Activated T-cell treated with anti-CD3 and anti-CD28 coated beads for 24 hours (primary cell): ENCODE data around the gene ZNF385A.

Experiments
- DNase-seq: peaks from one replicate; pipeline ENCODE4 v3.0.0-alpha.2; 2020; ENCODE audit warnings: low read depth

The ZNF385A gene

DNA sequence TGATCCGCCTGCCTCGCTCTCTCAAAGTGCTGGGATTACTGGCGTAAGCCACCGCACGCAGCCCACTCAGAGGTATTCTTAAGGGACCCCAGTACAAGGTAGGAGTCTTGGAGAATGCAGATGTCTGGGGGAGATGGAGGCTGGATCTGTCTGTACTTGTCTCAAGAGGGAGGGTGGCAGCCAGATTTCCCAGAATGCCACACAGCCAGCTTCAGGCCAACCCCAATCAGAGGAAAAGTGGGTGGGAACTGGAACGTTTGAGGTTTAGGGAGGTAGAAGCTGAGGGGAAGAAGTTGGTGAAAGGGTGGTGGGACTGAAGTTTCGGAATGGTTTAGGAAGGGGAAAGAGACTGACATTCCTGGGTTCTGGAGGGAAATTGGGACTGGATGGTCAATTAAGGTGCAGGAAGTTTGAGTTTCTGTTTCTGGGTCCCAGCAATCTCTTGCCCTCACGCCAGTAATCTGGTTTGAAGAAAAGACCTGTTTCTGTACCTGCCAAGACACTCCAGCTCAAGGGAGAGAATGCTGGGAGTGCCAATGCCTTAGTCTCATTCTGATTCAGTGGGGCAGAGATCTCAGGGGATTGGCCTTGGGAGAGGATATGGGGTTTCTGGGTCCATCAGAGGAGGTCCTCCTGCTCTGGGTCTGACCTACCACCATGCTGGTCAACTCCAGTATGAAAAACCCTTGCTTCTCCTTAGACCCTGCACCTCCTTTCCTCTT is 8.1 kb upstream of the ZNF385A start:
- DNase-seq, result no peak

DNA sequence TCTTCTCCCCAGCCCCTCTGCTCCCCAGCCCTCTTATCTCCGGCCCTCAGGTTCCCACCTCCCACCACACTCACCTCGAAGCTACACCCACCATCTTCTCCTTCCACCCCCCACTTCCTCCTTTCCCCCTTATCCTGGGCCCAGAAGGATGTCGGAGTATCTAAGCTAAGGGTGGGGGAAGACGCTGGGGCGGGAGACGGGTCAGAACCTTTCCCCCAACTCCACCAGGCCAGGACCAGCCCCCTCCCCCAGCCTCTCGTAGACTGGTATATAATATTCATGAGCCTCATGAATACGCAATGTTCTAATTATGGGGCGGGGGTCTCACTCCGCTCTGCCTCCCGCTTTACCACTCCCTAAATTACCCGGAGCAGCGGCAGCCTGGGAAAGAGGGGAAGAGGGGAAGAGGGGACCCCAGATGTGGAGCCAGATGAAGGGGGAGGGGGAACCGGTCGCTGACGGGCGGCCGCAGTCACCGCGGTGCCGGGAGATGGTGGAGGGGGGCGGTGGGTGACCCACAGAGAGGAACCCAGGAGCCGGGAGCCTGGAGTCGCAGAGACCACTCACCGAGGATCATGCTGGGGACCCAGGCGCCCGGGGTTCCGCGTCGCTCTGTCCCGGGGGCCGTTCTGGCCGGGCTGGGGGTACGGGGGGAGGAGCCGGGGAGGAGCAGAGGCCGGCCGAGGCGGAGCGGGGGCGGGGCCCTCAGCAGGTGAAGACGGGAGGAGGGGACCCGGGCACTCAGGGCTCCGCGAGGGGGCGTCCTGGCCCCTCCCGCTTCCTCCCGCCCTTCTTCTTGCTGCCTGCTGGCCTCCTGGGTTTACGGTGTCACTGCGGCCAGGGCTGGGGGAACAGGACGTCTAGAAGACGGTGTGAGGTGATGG is 6.4 kb upstream of the ZNF385A start:
- DNase-seq, result peak; percentile 36

DNA sequence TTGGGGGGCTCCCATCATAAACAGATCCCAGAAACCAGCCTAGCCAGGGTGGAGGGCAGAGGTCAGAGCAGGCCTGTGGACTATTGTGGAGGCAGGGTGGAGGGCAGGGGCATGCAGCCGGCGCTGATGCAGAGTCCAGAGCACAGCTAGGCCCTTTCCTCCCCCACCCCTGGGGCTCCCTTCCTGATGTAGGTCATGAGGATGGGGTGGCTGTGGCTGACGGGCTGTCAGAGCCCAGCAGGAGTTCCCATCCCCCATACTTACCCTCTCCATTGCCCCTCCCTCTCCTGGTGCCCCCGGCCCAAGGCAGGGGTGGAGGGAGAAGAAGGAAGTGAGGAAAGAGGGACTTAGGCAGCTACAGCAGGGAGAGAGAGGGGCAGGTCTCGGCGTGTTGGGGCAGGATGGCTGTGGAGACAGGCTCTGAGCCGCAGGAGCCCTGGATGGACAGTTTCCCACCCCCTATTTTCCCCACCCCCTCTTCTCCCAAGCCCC is 5.7 kb upstream of the ZNF385A start:
- DNase-seq, result no peak

DNA sequence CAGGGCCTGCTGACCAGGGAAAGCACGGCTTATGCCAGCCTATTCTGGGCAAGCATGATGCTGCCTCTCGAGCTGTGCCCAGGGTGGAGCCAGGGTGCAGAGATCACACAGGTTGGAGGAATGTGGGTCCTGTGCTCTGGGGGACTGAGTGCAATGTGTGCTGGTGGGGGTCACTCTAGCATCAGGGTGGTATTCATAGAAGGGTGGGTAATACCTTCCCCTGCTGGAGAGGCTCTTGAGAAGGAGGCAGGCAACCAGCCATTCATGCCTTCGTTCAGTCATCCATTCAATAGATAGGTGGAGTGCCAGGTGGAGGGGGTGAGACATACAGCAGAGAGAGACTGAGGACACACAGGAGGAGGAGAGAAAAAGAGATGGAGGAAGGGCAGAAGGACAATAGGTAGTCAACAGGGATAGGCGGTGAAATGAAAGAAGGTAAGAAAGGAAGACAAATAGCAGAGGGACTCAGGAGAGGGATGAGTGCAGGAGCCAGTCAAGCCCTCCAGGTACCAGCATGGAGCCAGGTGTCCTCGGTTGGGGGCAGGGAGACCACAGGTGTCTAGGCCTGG is 5.2 kb upstream of the ZNF385A start:
- no peak for DNase-seq

DNA sequence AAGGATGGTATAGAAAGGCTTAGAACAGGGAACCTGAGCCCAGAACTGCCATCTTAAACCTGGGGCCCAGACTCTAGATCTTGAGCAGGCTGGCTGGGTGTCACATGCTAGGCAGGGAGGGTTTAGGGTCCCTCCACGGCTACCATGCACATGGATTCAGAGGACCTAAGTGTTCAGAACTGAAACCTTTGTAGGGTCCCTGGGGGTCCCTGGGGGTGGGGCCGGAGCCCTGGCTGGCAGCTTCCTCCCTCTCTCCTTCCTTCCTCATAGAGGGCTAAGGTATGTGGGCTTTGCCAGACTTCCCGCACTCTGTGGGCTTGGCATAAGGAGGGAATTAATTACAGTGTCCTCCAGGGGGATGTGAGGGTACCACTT is 4.6 kb upstream of the ZNF385A start:
- no peak for DNase-seq

DNA sequence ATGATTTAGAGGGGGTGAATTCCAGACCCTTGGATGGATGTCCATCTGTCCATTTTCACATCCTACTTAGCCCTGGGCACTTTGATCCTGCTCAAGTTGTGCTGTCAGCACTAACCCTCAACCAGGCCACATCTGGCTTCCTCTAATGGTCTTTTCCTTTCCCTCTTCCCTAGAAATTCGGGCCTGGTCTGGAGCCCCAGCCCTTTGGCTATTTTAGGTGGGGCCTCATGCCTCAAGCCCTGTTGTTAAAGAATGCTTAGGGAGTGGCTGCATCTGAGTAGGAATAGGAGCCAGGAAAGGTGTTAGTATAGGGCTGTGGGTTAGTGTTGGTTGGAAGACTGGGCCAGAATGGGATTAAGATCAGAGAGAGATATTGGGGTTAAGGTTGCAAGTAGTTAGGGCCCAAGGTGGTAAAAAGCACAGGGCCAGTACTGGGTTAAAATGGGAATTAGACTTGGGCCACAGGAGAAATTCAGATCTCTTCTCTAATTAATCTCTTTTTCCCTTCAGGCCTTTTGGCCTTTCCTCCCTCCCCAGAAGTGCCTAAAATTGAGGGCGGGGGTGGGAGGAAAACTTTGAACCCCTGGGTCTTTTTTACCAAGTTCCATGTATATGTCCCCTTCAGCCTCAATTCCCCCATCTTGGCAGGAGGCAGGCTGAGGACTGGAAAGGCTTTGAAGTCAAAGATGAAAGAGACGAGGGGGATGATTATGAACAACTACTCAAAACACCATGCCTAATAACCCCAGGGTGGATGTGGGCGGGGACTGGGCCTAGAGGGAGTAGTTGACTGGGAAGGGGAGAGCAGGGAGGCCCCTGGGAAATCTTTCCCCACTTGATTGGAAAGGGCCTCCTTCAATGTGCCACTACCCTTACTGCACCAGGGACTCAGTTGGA is 4.0 kb upstream of the ZNF385A start:
- DNase-seq, result no peak

DNA sequence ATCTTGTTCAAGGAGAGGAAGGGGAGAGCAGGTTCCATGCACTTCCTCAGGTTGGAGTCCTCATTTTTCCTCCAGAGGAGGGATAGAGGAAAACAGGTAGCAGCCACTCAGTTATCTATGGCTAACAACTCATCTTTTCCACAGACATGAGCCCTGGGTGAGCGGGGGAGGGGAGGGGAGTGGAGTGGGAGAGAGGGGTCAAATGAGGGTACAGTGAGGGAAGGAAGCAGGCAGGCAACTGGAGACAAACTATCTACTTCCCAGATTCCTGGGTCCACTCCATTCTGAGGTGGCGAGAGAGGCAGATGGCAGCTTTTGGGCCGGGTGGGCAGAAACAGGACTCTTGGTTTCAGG is 2.6 kb upstream of the ZNF385A start:
- DNase-seq, result no peak

DNA sequence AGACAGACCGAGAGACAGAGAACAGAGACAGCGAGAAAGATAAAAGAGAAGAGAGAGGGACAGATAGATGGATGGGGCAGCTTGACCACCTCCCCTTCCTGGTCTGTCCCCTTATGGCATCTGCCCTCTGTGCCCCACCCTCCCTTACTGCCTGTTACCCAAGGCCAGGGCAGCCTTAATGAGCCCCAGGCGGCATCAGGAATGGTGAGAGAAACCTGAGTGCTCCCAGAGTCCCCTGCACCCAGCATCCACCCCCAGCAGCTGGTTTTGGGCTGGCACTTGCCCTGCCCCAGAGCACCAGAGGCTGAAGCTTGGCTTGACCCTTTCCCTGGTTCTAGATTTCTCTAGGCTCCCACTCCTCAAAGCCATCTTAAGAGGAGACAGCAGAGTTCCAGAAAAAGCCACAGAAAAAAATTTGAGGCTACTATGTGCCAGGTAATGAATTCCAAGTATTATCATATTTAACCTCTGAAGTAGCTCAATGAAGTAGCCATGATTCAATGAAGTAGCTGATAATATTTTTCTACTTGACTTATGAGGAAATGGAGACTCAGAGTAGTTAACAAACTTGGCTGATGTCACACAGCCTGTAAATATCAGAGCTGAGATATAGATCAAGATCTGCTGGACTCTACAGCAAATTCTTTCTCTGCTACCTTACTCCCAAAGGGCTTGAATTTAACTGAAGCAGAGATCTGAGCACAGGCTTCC is 2.0 kb upstream of the ZNF385A start:
- DNase-seq, result no peak

DNA sequence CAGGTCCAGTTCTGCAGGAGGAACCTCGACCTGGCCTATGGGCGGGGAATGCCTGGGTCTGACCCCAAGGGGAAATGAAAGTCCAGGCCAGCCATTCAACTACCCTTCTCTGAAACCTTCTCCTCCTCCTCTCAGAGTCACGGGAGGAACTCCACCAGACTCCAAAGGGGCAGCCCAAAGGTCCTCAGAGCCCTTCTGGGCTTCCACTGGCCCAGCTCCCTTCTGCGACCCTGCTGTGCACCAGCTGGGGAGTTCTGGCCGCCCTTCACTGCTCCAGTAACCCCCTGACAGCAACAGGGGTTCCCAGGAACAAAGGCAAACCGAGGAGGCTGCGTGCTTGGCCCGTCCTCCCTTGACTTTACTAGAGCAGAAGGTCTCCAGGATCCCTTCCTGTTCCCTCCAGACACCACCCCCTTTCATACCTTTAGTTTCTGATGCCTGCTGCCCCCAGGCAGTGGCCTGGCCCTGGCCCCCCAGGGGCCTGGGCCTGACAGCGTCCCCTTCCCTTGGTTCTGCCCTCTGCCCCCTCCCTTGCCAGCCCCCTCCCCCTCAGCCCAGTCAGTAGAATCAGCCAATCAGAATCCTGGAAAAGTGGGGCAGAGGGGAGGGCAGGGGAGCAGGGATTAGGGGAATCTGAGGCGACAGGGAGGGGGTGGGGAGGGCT is 850 bp upstream of the ZNF385A start:
- DNase-seq, result no peak

DNA sequence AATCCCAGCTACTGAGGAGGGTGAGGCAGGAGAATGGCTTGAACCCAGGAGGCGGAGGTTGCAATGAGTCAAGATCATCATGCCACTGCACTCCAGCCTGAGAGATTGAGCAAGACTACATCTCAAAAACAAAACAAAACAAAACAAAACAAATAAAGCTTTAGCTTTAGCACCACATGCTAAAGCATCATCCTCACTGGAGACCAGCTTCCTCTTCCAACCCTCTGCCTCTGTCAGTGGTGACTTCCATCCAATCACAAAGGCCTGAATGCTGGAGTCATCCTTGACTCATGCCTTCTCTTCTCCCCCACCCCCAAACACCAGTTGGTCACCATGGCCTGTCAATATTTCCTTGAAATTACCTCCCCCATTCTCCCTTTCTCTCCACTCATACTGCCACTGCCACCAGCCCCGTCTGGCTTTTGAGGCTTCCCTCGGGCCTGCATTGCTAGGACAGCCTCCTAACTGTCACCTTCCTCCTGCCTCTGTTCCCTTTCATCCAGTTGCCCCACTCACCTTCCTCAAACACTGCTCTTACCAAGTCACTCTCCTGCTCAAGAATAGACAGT is 1.4 kb downstream of the ZNF385A start:
- no peak for DNase-seq

DNA sequence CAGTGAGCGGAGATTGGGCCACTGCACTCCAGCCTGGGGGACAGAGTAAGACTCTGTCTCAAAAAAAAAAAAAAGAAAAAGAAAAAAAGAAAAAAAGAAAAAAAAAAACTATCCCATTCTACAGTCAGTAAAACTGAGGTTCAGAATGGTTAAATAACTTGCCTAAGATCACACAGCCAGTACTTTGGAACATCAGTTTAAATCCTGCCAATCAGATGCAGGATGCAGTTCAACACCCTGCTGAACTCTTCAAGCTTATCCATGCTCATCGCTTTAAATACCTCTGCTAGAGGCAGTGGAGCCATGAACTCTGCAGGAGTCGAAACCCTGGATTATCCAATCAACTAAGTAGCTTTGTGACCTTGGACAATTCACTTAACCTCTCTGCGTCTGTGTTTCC is 3.4 kb downstream of the ZNF385A start:
- DNase-seq, result no peak

DNA sequence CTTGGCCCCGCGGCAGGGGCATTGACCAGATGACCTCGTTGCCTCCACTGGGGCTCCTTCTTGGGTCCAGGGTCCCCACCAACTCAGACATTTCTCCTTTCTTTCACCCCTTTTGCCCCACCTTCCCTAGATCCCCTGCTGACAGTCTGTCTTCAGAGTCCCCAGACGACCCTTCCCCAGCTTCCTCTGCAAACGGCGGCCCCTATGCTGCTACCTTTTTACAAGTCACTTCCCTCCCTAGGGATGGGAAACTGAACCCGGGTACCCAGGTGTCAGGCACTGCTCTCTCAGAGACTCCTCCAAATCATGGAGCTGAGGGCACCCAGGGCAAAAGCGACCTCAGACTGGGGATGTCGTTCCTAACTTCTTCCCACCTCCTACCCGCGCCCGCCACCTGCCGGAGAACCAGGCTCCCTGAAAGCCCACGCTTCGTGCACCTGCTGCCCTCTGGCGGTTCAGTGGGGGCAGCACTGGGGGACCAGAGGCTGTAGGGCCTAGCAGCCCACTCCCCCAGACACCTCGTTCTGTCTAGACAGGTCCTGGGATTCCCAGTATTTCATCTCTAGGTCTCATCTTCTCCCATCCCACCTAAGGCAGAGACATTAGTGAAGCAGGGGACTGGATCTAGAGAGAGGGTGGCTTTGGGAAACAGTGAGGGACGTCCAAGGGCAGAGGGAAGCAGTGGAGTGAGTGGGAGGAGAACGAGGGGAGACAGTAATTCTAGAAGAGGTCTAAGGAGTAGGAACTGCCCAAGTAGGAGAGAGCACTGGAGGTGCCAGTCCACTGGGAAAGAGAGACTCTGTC is 4.9 kb downstream of the ZNF385A start:
- DNase-seq, result peak; percentile 83

DNA sequence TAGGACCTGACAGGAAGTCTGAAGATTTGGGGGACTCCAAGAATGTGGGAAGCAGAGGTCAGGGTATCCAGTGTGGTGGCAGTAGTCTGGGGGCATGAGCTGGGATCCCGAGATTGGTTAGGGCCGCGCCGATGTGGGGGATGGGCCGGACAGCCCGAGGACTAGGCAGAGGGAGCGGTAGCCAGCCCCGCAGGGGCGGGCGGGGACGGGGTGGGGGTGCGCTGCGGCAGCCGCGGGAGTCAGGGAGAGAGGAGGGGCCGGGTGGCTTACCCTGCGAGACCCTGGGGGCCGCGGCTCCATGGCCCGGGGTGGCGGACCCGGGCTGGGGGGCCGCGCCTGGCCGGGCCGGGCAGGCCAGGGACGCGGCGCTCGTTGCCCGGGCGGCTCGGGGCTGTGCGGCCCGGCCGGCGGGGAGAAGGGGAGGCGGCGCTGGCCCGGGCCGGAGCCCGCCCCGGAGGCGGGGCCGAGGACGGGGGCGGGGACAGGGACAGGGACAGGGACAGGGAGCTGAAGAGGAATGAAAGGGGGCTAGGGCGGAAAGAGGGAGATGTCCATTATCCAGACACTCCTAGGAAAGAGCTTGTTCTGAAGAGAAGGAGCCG is 5.6 kb downstream of the ZNF385A start:
- DNase-seq, result no peak

DNA sequence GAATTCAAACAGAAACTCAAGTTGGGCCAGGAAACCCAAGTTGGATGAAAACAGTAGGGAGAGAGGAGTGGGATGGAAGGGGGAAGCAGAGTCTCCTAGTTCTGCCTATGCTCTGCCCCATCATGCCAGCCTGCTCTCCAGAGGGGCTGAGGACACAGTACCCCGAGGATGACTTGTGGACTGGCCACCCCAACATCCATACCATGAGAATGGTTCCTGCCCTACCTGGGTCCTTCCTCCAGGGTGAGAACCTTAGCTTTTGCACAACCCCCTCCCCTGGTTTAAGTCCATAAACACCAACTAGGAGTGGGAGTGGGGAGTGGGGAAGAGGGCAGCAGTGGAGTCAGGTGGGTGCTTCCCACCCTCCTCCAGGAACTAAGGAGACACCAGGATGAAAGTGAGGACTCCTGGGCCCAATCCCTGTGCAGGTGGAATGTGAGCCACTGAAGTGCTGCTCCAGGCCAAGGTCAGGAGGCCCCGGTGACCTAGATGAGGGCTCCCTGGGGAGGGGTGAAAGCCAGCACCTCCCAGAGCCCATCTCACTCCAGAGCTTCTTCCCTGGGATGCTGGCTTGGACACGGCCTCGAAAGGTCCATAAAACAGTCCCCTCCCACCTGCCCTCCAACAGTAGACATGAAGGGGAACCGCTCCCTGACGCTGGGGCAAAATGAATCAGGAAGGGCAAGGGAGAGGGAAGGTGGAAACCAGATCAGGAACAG is 6.6 kb downstream of the ZNF385A start:
- no peak for DNase-seq

DNA sequence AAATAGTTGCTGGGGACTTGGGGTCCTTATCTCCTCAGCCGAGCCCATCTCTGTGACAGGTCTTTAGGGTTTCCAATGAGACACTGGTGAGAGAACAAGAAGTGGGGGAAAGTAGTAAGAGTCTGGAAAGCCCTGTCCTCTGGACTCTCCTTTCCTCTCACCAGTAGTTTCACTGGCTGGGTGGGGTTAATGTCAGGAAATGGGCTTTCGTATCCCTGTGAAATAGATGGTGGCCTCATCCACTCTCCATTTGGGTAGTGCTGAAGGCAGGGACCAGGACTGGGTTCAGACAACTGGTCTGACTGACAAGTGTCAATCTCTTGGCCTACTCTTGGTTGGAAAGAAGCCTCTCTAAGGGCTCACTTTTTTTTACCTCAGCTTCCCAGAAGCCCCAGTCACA is 7.5 kb downstream of the ZNF385A start:
- no peak for DNase-seq

DNA sequence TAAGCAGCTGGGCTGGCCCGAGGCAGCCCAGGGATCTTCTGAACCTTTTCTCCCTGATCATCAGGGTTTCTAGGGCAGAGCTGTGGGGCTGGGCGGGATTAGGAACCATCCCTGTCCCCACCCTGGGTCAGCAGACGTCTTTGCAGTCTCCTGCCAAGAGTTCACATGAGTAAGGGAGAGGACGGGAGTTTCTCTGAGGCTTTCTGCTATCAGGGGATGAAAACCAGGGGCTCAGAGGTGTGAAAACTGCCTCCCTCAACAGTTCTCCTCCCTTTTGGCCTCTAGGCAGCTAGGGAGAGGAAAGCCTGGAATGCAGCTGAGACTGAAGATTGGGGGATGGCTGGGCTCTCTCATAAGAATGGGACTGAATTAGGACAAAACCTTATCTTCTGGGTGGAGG is 7.9 kb downstream of the ZNF385A start:
- DNase-seq, result no peak

DNA sequence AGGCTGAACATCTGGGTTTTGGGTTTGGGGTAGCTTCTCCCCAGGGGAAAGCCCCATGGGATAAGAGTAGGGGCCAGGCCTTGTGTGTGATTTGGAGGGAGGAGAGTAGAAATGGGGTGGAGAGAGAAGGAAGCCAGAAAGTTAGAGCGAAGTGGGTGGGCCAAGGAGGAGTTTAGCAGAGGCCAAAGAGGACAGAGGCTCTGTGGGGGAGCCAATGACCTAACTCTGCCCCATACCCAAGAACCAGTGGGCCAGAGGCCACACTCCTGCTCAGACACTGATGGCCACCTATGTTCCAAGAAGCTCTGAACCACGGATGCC is 9.3 kb downstream of the ZNF385A start:
- DNase-seq, result no peak

DNA sequence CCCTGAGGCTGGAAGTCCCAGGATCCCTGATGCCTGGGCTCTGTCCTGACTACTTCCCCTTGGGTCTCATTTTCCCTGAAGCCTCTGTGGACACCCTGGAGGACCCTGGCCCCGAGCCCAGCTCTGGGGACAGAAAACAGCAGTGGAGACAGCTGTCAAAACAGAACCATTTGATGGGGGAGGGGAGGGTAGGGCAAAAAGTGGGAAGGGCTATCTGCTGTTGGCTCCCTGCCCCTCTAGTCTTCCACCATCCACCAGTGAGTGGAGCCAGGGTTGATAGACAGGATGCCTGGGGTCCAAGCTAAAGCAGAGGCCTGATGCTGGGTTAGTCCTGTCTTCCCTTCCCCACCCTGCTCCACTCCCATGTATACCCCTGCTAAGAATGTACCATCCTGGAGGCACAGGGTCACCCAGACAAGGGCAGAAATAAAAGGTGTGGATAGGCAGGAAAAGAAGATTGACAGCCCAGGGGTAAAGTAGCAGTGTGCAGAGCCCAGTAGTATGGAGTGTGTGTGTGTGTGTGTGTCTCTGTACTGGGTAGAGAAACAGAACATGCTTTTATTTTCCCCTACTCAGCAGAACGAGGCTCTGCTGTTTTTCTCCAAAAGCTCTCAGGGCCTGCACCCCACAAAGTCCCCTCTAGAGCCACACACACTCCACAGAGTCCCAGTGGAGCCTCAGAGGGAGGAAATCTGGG is 9.8 kb downstream of the ZNF385A start:
- no peak for DNase-seq
